WTC11 (cell line): ENCODE measurements around the gene OTUD7B.

Source experiments
- CREM ChIP-seq: sonication (generic); formaldehyde crosslinking; IDR thresholded peaks from 2 replicates; pipeline ENCODE4 v1.8.1; 2022; ENCODE audit warnings: mild to moderate bottlenecking, missing genetic modification reagents, moderate library complexity
- GRHL2 ChIP-seq: fragments of 250-450 bp; sonication (Bioruptor Pico); IDR thresholded peaks from 2 replicates; pipeline ENCODE4 v1.8.0; 2022; ENCODE audit warnings: mild to moderate bottlenecking, moderate library complexity; ENCODE audit not compliant: insufficient replicate concordance, severe bottlenecking
- IRF1 ChIP-seq: sonication (generic); formaldehyde crosslinking; IDR thresholded peaks from 2 replicates; pipeline ENCODE4 v1.8.0; 2023; ENCODE audit warnings: missing genetic modification reagents
- JUN ChIP-seq: sonication (generic); formaldehyde crosslinking; IDR thresholded peaks from 2 replicates; pipeline ENCODE4 v1.8.0; 2023; ENCODE audit warnings: mild to moderate bottlenecking, missing genetic modification reagents
- MYBL2 ChIP-seq: sonication (generic); formaldehyde crosslinking; IDR thresholded peaks from 2 replicates; pipeline ENCODE4 v1.8.1; 2023; ENCODE audit warnings: mild to moderate bottlenecking, moderate library complexity, missing genetic modification reagents
- PRDM15 ChIP-seq: sonication (generic); formaldehyde crosslinking; IDR thresholded peaks from 2 replicates; pipeline ENCODE4 v1.8.0; 2022; ENCODE audit warnings: missing genetic modification reagents
- RELA ChIP-seq: sonication (generic); formaldehyde crosslinking; IDR thresholded peaks from 2 replicates; pipeline ENCODE4 v1.8.1; 2022; ENCODE audit warnings: missing genetic modification reagents, mild to moderate bottlenecking, borderline replicate concordance
- SP1 ChIP-seq: sonication (generic); formaldehyde crosslinking; conservative IDR thresholded peaks from 2 replicates; pipeline ENCODE4 v1.8.1; 2022; ENCODE audit warnings: missing genetic modification reagents
- TEAD1 ChIP-seq: sonication (generic); formaldehyde crosslinking; IDR thresholded peaks from 2 replicates; pipeline ENCODE4 v1.8.0; 2022; ENCODE audit warnings: mild to moderate bottlenecking, missing genetic modification reagents
- TEAD4 ChIP-seq: sonication (generic); formaldehyde crosslinking; IDR thresholded peaks from 2 replicates; pipeline ENCODE4 v1.8.0; 2022; ENCODE audit warnings: mild to moderate bottlenecking, missing genetic modification reagents
- TP53 ChIP-seq: sonication (generic); formaldehyde crosslinking; IDR thresholded peaks from 2 replicates; pipeline ENCODE4 v1.8.1; 2023; ENCODE audit warnings: mild to moderate bottlenecking, missing genetic modification reagents
- TF ChIP-seq, protein P1 (sequence below): fragments of 200-600 bp; IDR thresholded peaks from 2 replicates; pipeline ENCODE4 v1.8.0; 2022; ENCODE audit warnings: antibody characterized with exemption
- TF ChIP-seq, protein P2 (sequence below): sonication (generic); formaldehyde crosslinking; IDR thresholded peaks from 2 replicates; pipeline ENCODE4 v1.8.0; 2022; ENCODE audit warnings: mild to moderate bottlenecking, missing genetic modification reagents
- TF ChIP-seq, protein P3 (sequence below): sonication (generic); formaldehyde crosslinking; IDR thresholded peaks from 2 replicates; pipeline ENCODE4 v1.8.1; 2023; ENCODE audit warnings: mild to moderate bottlenecking, missing genetic modification reagents

DNA sequence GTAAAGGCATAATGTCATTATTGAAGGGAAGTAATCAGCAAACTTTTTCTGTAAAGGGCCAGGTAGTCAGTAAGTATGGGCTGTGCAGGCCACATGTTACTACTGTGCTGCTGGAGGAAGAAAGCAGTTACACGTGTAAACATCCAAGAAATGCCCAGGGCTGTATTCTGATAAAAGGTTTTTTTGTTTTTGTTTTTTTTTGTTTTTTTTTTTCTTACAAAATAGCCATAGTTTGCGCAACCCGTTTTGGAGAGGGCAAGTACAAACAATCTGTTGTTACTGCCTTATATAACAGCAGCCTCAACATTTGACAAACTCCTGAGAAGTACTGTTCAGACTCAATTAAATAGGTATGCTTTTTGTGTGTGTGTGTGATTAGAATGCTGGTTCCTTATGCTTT, 47.2 kb downstream of the OTUD7B start:
- TF ChIP-seq MYBL2 (CRISPR knock-in tag): no peak
- no peak for TF ChIP-seq SP1 (CRISPR knock-in tag)
- TF ChIP-seq PRDM15 (CRISPR knock-in tag): no peak
- no peak for TF ChIP-seq GRHL2 (CRISPR knock-in tag)
- TF ChIP-seq, protein P1, sequence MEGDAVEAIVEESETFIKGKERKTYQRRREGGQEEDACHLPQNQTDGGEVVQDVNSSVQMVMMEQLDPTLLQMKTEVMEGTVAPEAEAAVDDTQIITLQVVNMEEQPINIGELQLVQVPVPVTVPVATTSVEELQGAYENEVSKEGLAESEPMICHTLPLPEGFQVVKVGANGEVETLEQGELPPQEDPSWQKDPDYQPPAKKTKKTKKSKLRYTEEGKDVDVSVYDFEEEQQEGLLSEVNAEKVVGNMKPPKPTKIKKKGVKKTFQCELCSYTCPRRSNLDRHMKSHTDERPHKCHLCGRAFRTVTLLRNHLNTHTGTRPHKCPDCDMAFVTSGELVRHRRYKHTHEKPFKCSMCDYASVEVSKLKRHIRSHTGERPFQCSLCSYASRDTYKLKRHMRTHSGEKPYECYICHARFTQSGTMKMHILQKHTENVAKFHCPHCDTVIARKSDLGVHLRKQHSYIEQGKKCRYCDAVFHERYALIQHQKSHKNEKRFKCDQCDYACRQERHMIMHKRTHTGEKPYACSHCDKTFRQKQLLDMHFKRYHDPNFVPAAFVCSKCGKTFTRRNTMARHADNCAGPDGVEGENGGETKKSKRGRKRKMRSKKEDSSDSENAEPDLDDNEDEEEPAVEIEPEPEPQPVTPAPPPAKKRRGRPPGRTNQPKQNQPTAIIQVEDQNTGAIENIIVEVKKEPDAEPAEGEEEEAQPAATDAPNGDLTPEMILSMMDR: no peak
- TF ChIP-seq, protein P2, sequence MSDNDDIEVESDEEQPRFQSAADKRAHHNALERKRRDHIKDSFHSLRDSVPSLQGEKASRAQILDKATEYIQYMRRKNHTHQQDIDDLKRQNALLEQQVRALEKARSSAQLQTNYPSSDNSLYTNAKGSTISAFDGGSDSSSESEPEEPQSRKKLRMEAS (CRISPR knock-in tag): no peak
- no peak for TF ChIP-seq CREM (CRISPR knock-in tag)
- TF ChIP-seq, protein P3, sequence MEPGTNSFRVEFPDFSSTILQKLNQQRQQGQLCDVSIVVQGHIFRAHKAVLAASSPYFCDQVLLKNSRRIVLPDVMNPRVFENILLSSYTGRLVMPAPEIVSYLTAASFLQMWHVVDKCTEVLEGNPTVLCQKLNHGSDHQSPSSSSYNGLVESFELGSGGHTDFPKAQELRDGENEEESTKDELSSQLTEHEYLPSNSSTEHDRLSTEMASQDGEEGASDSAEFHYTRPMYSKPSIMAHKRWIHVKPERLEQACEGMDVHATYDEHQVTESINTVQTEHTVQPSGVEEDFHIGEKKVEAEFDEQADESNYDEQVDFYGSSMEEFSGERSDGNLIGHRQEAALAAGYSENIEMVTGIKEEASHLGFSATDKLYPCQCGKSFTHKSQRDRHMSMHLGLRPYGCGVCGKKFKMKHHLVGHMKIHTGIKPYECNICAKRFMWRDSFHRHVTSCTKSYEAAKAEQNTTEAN: no peak
- TF ChIP-seq TP53: no peak
- no peak for TF ChIP-seq TEAD4
- TF ChIP-seq IRF1 (CRISPR knock-in tag): no peak
- no peak for TF ChIP-seq JUN (CRISPR knock-in tag)
- no peak for TF ChIP-seq TEAD1 (CRISPR knock-in tag)
- no peak for TF ChIP-seq RELA (CRISPR knock-in tag)
